ENCODE measurements around the gene ETFA.

ETFA gene

GRCh38 chr15:76258460-76258859 lies 52.8 kb downstream of the ETFA start:
- Mint-ChIP-seq H3K9me3 (peaks cover 29% of the 10 kb centered on the region), H3K36me3 (ENCODE audit: low read depth) (peaks cover 62% of the 10 kb centered on the region), H3K4me1 (ENCODE audit: low read depth) (no peaks in the 10 kb centered on the region), H3K4me3 (no peak overlapping the region), H3K27ac (no peak overlapping the region), H3K27me3 (no peaks in the 10 kb centered on the region)
- intact Hi-C loops (cut with micrococcal nuclease), result no loop called here

GRCh38 chr15:76253691-76254473 lies 57.4 kb downstream of the ETFA start:
- H3K27me3 Mint-ChIP-seq, result no peaks in the 10 kb centered on the region
- intact Hi-C loops (cut with micrococcal nuclease), result no loop called here
- H3K27ac Mint-ChIP-seq, result no peak overlapping the region
- H3K4me3 Mint-ChIP-seq, result no peak overlapping the region
- H3K36me3 Mint-ChIP-seq (ENCODE audit: low read depth), result peaks cover 37% of the 10 kb centered on the region
- no peaks in the 10 kb centered on the region for H3K4me1 Mint-ChIP-seq (ENCODE audit: low read depth)
- peaks cover 2% of the 10 kb centered on the region for H3K9me3 Mint-ChIP-seq

DNA sequence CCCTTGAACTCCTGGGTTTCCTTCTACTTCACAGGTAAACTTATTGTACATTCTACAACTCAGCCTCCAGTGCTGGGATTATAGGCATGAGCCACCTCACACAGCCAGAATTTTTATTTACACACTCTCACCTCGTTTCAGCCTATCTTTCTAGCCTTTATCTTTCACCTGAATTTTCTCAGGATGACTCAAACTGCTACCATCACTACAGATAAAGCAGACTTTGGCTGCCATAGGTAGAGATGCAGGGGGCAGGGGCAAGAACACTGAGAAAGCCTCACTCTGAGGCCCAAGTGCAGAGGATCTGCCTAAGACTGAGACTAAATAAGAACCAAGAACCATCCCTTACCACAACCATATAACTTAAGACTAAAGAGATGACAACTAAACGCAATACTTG lies 59.0 kb downstream of the ETFA start:
- H3K4me1 Mint-ChIP-seq (ENCODE audit: low read depth), result no peaks in the 10 kb centered on the region
- no peaks in the 10 kb centered on the region for H3K27me3 Mint-ChIP-seq
- peaks cover 33% of the 10 kb centered on the region for H3K36me3 Mint-ChIP-seq (ENCODE audit: low read depth)
- H3K27ac Mint-ChIP-seq, result no peak overlapping the region
- H3K4me3 Mint-ChIP-seq, result no peak overlapping the region
- intact Hi-C loops (cut with micrococcal nuclease), result no loop called here
- H3K9me3 Mint-ChIP-seq, result no peaks in the 10 kb centered on the region

DNA sequence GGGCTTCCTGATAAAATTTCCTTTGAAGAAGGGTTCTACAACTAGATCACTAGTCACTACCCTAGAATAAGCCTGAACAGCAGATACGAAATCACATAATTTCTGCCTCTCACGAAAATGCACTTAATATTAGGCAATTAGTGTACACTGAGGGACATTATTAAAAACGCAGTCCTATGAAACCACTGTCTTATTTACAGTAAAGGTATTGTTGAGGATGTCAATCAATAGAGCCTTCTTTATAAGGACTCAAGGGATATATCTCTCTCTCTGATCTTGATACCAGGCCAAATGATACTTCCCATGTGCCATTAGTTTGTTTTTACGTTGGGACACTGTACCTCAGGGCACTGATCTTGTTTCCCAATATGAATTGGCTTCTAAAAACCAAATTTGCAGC lies 59.6 kb downstream of the ETFA start:
- H3K36me3 Mint-ChIP-seq (ENCODE audit: low read depth), result peaks cover 33% of the 10 kb centered on the region
- H3K9me3 Mint-ChIP-seq, result no peaks in the 10 kb centered on the region
- no peak overlapping the region for H3K27ac Mint-ChIP-seq
- H3K4me3 Mint-ChIP-seq, result no peak overlapping the region
- intact Hi-C loops (cut with micrococcal nuclease), result no loop called here
- no peaks in the 10 kb centered on the region for H3K4me1 Mint-ChIP-seq (ENCODE audit: low read depth)
- H3K27me3 Mint-ChIP-seq, result no peaks in the 10 kb centered on the region

DNA sequence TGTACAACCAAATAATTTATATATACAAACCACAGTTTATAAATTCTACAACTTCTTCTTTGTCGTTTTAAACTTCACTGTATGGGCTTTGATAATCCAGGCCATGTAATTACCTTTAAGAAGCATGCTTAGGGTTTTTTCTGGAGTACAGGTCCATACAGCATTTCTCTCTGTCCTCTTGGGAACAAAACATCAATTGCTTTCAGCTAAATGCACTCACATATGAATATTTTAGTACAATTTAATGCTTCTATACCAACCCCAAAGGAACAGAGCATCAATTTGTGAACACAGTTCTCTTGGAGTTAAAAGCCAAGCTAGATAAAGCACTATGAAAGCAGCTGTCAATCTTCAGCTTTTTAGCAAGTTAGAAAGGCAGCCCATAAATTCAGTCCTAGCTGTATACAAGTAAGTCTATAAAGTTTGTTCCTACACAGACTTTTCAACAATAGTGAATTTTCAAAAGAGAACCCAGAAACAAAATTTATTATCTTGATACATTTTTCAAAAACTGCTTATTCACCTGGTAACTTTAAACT lies 66.1 kb downstream of the ETFA start:
- Mint-ChIP-seq H3K4me3 (no peak overlapping the region), H3K27me3 (no peaks in the 10 kb centered on the region), H3K9me3 (no peaks in the 10 kb centered on the region), H3K27ac (no peak overlapping the region), H3K36me3 (ENCODE audit: low read depth) (peaks cover 39% of the 10 kb centered on the region), H3K4me1 (ENCODE audit: low read depth) (no peaks in the 10 kb centered on the region)
- intact Hi-C loops (cut with micrococcal nuclease), result no loop called here

- Mint-ChIP-seq H3K4me1 (ENCODE audit: low read depth) (no peaks in the 10 kb centered on the region), H3K27ac (no peak overlapping the region), H3K27me3 (no peaks in the 10 kb centered on the region), H3K9me3 (no peaks in the 10 kb centered on the region), H3K36me3 (ENCODE audit: low read depth) (peaks cover 22% of the 10 kb centered on the region), H3K4me3 (no peak overlapping the region)
- intact Hi-C loops (cut with micrococcal nuclease), result no loop called here
These were observed 71.5 kb downstream of the ETFA start for GRCh38 chr15:76239786-76240185.

DNA sequence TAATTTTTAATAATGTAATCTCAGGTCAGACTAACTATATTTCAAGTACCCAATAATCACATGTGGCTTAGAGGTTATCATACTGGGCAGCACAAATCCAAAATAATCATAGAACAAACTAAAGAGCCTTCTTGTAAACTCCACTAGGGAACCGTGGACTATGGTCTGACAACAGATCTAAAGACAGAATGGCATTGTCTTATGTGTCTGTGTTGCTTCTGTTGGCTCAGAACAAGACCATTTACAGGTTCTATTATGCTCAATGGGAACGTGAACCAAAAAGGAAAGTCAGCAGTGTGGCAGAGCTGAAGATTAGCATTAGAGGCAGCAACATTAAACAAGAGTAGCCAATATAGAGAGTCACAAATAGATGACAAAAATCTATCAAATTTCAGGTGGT lies 74.9 kb downstream of the ETFA start:
- H3K4me1 Mint-ChIP-seq (ENCODE audit: low read depth), result no peaks in the 10 kb centered on the region
- H3K9me3 Mint-ChIP-seq, result no peaks in the 10 kb centered on the region
- H3K27me3 Mint-ChIP-seq, result no peaks in the 10 kb centered on the region
- intact Hi-C loops (cut with micrococcal nuclease), result no loop called here
- H3K27ac Mint-ChIP-seq, result no peak overlapping the region
- H3K4me3 Mint-ChIP-seq, result no peak overlapping the region
- peaks cover 11% of the 10 kb centered on the region for H3K36me3 Mint-ChIP-seq (ENCODE audit: low read depth)

DNA sequence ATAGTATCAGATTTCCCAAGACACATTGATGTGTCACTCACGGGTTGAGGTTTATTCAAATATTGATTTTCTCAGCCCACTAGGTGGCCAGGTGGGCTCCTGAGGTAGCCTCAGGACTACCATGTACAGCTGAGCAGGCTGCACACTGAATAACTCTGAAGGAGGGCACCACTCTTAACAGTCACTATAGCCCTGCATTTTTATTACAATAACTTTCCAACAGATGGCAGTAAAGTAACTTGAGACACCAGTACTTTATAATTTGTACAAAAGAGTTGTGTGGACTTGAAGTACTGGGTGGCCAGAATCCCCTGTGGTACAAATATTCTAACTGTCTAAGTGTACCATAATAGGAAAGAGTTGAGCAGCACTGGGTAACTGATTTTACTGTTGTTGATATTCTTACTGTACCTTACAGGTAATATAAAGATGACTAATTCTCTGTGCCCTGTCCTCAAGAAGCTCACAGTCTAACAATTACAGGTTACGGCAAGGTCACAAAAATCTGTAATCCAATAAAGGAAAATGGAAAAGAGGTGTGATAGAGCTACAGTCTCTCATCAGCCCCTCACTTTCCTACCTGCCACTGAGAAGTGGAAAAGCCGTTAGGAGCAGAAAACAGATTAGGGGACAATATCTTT lies 76.0 kb downstream of the ETFA start:
- H3K4me1 Mint-ChIP-seq (ENCODE audit: low read depth), result no peaks in the 10 kb centered on the region
- H3K27ac Mint-ChIP-seq, result no peak overlapping the region
- intact Hi-C loops (cut with micrococcal nuclease), result loop anchor here (2.0 kb wide), 1 partner anchor 95 kb away; no protein-coding TSS in a partner anchor
- H3K4me3 Mint-ChIP-seq, result no peak overlapping the region
- H3K27me3 Mint-ChIP-seq, result no peaks in the 10 kb centered on the region
- no peaks in the 10 kb centered on the region for H3K9me3 Mint-ChIP-seq
- H3K36me3 Mint-ChIP-seq (ENCODE audit: low read depth), result peaks cover 18% of the 10 kb centered on the region

DNA sequence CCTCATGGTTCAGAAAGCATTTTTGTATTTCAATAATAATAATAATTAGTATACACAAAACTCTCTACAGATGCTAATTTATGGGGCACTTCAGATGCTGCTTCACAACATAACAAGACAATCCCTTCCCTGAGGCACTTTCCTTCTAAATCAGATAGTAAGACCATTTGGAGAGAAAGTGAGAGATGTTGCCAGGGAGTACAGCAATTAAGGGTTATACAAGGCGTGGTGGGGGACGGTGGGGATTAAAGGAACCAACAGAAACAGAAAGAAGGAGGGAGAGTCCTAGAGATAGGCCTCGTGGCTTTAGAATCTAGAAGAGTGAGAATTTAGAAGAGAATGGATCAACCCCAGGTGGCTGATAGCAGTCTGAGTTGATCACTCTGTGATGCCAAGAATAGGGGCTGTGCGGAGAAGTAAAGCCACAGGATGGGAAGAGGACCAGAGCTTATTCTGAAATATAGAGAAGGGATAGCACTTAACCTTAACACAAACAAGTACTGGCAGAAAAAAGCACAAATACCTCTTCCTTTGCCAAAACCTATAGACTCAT lies 76.9 kb downstream of the ETFA start:
- peaks cover 19% of the 10 kb centered on the region for H3K36me3 Mint-ChIP-seq (ENCODE audit: low read depth)
- H3K9me3 Mint-ChIP-seq, result no peaks in the 10 kb centered on the region
- H3K4me1 Mint-ChIP-seq (ENCODE audit: low read depth), result no peaks in the 10 kb centered on the region
- H3K27me3 Mint-ChIP-seq, result no peaks in the 10 kb centered on the region
- intact Hi-C loops (cut with micrococcal nuclease), result loop anchor here (2.0 kb wide), 1 partner anchor 96 kb away; no protein-coding TSS in a partner anchor
- H3K4me3 Mint-ChIP-seq, result no peak overlapping the region
- no peak overlapping the region for H3K27ac Mint-ChIP-seq

DNA sequence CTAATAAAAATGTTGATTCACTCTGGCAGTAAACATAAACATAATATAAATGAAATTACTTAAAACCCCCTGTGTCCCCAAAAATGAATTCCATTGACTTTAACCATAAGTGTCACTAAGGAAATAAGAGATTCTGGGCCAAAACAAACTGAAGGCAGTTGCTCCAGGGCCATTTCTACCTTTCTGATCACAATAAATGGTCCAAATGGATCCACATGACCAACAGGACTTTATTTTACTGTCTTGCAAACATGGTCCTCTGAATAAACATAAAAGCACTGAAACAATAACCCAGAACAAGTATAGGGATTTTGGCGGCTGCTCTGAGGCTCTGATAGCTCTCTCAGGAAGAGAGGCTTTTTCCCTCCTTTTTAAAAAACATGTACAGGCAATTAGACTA lies 77.3 kb downstream of the ETFA start:
- intact Hi-C loops (cut with micrococcal nuclease), result loop anchor here (2.0 kb wide), 1 partner anchor 97 kb away; no protein-coding TSS in a partner anchor
- no peaks in the 10 kb centered on the region for H3K4me1 Mint-ChIP-seq (ENCODE audit: low read depth)
- peaks cover 22% of the 10 kb centered on the region for H3K36me3 Mint-ChIP-seq (ENCODE audit: low read depth)
- H3K4me3 Mint-ChIP-seq, result no peak overlapping the region
- no peaks in the 10 kb centered on the region for H3K9me3 Mint-ChIP-seq
- no peaks in the 10 kb centered on the region for H3K27me3 Mint-ChIP-seq
- H3K27ac Mint-ChIP-seq, result no peak overlapping the region

DNA sequence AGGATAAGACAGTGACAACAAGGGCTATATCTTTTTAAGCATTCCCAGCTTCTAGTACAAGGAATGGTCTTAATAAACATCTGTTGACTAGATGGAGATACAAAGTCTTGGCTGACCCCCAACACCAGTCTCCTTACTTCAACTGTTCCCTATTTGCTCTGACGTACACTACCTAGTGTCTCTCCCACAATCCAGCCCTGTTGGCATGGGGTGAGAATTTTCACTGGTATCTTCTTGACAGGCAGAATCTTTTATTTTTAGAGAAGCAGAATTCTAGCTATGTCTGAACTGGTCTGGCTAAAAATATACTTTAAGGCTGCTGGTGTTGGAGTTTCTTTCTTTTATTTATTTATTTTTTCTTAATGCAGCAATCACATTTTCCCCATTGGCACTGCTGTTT lies 82.0 kb downstream of the ETFA start:
- intact Hi-C loops (cut with micrococcal nuclease), result no loop called here
- Mint-ChIP-seq H3K27me3 (no peaks in the 10 kb centered on the region), H3K36me3 (ENCODE audit: low read depth) (peaks cover 41% of the 10 kb centered on the region), H3K4me3 (no peak overlapping the region), H3K27ac (no peak overlapping the region), H3K9me3 (no peaks in the 10 kb centered on the region), H3K4me1 (ENCODE audit: low read depth) (no peaks in the 10 kb centered on the region)

DNA sequence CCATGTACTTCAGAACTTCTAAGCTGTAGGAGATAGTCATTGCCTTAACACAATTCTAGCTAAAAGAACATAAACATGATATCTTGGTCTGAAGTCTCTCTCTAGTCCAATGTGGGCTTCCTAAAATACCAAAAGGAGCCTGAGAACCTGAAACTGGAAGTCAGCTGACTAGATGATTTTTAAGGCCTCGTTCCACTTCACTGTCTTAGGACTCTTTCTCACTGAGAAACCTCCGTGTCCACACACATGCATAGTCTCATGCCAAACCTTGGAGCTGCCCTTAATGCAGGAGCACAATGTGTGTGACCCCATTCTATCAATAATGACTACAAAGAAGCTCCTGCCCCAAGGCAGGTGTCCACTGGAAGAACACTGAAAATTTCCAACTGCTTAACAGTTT lies 87.7 kb downstream of the ETFA start:
- Mint-ChIP-seq H3K27ac (no peak overlapping the region), H3K36me3 (ENCODE audit: low read depth) (peaks cover 51% of the 10 kb centered on the region), H3K4me1 (ENCODE audit: low read depth) (no peaks in the 10 kb centered on the region), H3K4me3 (no peak overlapping the region), H3K9me3 (no peaks in the 10 kb centered on the region), H3K27me3 (no peaks in the 10 kb centered on the region)
- intact Hi-C loops (cut with micrococcal nuclease), result no loop called here

DNA sequence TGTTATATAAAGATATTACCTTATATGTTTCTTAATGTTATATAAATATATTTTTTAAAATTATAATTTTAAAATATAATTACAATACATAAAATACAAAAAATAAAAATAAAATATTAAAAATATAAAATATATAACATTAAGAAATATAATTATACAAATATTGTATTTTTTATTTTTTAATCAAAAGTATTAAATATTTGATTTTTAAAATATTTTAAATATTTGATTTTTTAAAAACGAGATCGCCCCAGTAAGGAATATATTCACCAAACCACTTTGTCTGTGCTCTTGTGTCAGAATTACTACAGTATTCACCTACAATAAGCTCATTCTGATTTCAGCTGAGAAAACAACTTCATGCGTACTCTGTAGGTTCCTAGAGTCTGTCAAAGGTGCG lies 89.1 kb downstream of the ETFA start:
- H3K27ac Mint-ChIP-seq, result no peak overlapping the region
- H3K27me3 Mint-ChIP-seq, result no peaks in the 10 kb centered on the region
- H3K4me1 Mint-ChIP-seq (ENCODE audit: low read depth), result no peaks in the 10 kb centered on the region
- no peaks in the 10 kb centered on the region for H3K9me3 Mint-ChIP-seq
- intact Hi-C loops (cut with micrococcal nuclease), result no loop called here
- no peak overlapping the region for H3K4me3 Mint-ChIP-seq
- H3K36me3 Mint-ChIP-seq (ENCODE audit: low read depth), result peaks cover 64% of the 10 kb centered on the region

GRCh38 chr15:76221085-76221767 lies 90.0 kb downstream of the ETFA start:
- intact Hi-C loops (cut with micrococcal nuclease), result no loop called here
- Mint-ChIP-seq H3K9me3 (no peaks in the 10 kb centered on the region), H3K4me1 (ENCODE audit: low read depth) (no peaks in the 10 kb centered on the region), H3K27ac (no peak overlapping the region), H3K36me3 (ENCODE audit: low read depth) (peaks cover 73% of the 10 kb centered on the region), H3K4me3 (no peak overlapping the region), H3K27me3 (no peaks in the 10 kb centered on the region)
